GM12874 (cell line): ENCODE measurements around the gene NRSN2.

ENCODE experiments used
- TF ChIP-seq, protein P1 (sequence below): IDR thresholded peaks from 2 replicates; pipeline ENCODE4 v1.5.1; 2011; ENCODE audit warnings: low read depth, mild to moderate bottlenecking, control low read depth, low read length, moderate library complexity; ENCODE audit not compliant: insufficient read depth

The NRSN2 gene, protein sequence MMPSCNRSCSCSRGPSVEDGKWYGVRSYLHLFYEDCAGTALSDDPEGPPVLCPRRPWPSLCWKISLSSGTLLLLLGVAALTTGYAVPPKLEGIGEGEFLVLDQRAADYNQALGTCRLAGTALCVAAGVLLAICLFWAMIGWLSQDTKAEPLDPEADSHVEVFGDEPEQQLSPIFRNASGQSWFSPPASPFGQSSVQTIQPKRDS

DNA sequence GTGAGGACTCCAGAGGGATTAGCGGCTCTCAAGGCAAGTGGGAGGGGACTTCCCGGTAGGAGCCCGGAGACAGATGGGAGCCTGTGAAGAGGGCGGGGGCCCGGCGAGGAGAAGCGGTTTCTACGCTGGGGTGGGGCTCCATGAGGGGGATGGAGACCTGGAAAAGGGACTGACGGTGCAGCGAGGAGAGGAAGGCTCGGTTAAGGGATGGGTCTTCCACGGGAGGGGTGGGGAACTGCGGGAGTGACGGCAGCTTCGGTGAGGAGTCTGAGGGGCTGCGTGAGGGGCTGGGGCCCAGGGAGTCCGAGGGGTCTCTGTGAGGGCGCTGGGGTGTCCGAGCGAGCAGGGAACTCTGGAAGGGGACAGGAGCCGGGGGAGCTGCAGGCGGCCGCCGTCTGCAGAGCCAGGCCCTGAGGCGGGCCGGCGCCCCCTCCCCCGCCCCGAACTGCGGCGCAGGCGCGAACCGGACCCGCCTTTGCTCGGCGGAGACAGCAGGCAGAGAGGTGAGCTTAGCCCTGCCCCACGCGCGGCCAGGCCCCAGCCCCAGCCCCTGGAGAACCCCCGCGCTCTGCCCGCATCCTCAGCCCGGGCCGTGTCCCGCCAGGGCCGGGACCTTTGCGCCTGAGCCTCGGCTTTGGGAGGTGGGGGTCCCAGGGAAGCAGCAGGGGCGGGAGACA, at the start of gene NRSN2:
Gene NRSN2, plus strand, starts transcription at position 472 of the 677 bp plus-strand sequence. CDS start 2,533 bp downstream, outside the sequence.
- TF ChIP-seq, protein P1, sequence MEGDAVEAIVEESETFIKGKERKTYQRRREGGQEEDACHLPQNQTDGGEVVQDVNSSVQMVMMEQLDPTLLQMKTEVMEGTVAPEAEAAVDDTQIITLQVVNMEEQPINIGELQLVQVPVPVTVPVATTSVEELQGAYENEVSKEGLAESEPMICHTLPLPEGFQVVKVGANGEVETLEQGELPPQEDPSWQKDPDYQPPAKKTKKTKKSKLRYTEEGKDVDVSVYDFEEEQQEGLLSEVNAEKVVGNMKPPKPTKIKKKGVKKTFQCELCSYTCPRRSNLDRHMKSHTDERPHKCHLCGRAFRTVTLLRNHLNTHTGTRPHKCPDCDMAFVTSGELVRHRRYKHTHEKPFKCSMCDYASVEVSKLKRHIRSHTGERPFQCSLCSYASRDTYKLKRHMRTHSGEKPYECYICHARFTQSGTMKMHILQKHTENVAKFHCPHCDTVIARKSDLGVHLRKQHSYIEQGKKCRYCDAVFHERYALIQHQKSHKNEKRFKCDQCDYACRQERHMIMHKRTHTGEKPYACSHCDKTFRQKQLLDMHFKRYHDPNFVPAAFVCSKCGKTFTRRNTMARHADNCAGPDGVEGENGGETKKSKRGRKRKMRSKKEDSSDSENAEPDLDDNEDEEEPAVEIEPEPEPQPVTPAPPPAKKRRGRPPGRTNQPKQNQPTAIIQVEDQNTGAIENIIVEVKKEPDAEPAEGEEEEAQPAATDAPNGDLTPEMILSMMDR: no peak

DNA sequence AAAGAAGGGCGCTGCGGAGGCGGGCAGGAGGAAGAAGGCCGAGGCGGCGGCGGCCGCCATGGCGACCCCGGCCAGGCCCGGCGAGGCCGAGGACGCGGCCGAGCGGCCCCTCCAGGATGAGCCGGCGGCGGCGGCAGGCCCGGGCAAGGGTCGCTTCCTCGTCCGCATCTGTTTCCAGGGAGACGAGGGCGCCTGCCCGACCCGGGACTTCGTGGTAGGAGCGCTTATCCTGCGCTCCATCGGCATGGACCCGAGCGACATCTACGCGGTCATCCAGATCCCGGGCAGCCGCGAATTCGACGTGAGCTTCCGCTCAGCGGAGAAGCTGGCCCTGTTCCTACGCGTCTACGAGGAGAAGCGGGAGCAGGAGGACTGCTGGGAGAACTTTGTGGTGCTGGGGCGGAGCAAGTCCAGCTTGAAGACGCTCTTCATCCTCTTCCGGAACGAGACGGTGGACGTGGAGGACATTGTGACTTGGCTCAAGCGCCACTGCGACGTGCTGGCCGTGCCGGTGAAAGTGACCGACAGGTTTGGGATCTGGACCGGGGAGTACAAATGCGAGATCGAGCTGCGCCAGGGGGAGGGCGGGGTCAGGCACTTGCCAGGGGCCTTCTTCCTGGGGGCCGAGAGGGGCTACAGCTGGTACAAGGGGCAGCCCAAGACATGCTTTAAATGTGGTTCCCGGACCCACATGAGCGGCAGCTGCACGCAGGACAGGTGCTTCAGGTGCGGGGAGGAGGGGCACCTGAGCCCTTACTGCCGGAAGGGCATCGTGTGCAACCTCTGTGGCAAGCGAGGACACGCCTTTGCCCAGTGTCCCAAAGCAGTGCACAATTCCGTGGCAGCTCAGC, 48.8 kb upstream of the NRSN2 start:
- TF ChIP-seq, protein P1: no peak

DNA sequence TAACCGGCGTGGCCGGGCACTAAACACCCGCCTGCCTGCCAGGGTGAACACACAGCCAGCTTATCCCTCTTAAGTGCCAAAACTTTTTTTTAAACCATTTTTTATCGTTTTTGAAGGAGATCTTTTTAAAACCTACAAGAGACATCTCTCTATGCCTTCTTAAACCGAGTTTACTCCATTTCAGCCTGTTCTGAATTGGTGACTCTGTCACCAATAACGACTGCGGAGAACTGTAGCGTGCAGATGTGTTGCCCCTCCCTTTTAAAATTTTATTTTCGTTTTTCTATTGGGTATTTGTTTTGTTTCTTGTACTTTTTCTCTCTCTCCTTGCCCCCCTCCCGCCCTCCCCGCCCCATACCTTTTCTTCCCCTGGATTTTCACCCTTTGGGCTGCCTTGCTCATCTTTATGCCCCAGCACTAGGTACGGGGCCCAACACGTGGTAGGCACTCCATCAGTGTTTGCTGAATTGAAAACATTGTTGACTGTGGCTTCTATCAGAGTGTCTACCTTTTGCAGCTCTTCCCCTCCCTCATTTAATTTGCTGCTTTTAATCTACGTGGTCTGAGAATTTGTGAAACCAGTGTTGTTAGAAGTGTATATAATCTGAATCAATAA, 48.0 kb upstream of the NRSN2 start:
- TF ChIP-seq, protein P1: no peak

DNA sequence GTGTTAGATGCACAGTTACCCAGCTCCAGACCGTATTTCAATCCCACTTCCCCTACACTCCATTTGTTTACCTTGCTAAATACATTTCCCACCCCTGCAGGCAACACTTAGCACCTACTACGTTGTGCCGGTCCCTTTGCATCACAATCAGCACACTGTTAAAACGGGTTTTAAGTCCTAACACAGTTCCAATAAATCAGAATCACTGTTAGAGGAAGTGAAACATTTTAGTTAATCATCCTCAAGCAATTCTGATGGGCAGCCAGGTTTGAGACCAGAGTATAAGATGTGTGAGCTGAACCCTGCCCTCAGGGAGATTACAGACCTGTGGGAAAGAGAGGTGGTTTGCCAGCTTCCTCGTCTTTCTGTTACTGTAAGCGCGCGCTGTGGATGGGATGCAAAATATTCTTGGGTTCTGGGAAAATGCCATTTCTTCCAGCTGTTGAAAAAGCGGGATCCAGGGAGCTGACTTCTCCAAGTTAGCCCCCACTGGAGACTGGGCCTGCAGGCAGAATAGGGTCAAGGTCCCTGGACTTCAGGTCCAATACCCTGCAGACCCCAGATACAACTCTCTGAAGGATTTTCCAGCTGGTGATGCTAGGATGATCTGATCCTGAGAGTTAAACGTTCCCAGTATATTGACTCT, 46.4 kb upstream of the NRSN2 start:
- TF ChIP-seq, protein P1: no peak

DNA sequence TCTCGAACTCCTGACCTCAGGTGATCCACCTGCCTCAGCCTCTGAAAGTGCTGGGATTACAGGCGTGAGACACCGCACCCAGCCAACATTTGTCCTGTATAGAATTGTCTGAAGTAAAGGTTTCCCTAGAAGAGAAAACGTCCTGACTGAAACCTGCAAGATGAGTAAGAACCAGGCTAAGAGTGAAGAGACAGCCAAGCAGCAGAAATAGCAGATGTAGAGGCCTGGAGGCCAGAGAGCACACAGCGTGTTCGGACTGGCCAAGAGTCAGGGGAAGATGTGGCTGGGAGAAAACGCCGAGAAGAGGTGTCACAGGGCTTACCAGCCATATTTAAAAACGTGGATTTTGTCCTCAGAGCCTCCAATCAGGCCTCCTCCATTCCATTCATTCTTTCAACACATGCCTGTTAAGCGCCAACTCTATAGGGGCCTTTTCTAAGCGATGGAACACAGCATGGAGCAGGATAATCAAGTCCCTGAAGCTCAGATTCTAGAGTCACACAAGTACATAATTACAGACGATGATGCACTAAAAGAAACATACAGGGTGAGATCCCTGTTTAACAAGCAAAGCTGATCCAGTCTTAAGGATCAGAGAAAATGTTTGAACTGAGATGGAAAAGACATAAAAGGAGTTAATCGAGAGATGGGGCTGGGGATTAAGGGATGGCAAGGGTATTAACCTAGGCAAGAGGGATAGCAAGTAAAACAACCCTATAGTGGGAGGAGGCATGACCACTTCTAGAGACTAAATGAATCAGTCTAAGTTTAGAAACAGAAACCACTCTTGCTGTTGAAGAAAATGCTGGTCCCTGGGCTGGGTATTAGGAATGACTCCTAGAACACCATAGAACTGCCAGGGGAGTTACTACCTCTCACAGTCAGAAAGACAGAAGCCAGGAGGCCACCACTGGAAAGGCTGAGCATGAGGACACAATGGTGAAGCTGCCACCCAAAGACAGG, 44.7 kb upstream of the NRSN2 start:
- TF ChIP-seq, protein P1: no peak

DNA sequence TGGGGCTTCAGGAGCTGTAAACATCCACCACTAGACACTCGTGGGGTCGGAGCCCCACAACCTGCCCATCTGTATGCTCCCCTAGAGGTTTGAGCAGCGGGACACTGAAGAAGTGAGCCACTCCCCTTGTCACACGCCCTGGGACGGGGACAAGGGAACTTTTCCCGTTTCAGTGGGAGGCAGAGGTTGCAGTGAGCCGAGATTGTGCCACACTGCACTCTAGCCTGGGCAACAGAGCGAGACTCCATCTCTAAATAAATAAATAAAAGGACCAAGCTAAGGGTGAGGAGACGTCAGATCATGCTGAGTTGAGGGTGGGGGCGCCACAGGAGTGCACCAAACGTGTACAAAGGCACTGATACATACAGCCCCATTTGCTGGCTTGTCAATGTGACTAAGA, 41.2 kb upstream of the NRSN2 start:
- TF ChIP-seq, protein P1: no peak
